Measurements from ENCODE around the gene UBAC1. TPM values are rescaled to one million over a fixed set of nuclear protein-coding genes. Genes with fewer than 3 reads are reported as not detected.

Gene UBAC1
- total and polyA plus RNA-seq, 12 donors = 73.8 to 172 (median 85.5) TPM

DNA sequence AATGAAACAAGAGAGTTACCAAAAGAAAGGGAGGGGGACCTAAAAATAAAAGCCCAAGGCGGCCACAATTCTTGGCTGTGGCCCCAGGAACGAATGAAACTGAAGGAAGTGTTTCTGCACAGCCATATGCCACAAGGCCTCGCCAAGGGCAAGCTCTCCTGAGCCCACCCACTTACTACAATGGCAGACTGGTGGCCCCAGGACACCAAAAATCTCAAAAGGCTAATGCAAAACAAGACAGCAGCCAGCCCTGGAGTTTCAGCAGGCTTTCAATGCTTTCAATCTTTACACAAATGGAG, 57.9 kb downstream of the UBAC1 start:
- peaks cover 0 to 9% (median 0%) of the 10 kb centered on the region in 11 donors for H3K9me3 ChIP-seq
- H3K4me3 ChIP-seq = no peak overlapping the region
- no peak for DNase-seq
- peaks cover 4 to 51% (median 41%) of the 10 kb centered on the region in 9 donors for H3K4me1 ChIP-seq
- intact Hi-C loops (cut with DNase I) = loop anchor here in 3 of 10 donors (5.0 kb wide), 1 partner anchor 36 kb away; no protein-coding TSS in a partner anchor
- no peak for ATAC-seq
- no peak for TF ChIP-seq CTCF (IDR thresholded peaks at IDR 0.05)
- H3K27ac ChIP-seq = peak overlapping the region in 1 of 10 donors; percentile 44
- no peaks in the 10 kb centered on the region for H3K36me3 ChIP-seq
- 31 to 35% methylated on average over 3 of the region's 3 CpGs for WGBS, 2 donors
- H3K27me3 ChIP-seq = no peaks in the 10 kb centered on the region

DNA sequence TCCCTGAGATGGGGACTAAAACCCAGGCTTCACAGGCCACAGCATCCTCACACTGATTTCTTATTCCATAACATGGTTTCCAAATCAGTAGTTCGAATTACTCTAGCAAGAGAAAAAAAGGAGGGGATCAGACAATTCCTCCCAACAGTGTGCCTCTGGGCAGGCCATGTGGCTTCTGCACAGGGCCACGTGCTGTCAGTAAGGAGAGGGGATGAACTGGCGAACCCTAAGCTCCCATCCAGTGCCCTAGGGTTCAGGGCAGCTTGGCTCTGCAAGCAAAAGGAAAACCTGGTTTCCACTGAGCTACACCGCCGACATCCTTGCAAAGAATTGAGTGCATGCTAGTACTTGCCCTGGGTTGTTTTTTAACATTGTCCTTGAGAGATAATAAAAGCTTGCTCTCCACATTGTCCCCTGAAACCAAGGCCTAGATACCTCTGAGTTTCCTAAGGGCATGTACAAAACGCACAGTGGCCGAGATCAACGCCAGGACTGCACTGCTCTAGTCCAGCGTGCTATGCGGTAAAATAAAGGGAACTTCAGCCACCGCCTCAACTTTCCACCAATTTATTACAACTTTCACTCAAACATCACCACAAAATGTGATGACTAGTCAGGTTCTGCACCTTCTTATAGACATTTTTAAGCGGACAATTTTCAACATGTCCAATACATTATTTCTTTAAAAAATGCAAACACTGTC, 58.4 kb downstream of the UBAC1 start:
- ATAC-seq (no peak), DNase-seq (no peak)
- Histone ChIP-seq H3K27me3 (no peaks in the 10 kb centered on the region), H3K36me3 (no peaks in the 10 kb centered on the region), H3K27ac (peak overlapping the region in 1 of 10 donors; percentile 44), H3K4me3 (no peak overlapping the region), H3K9me3 (peaks cover 0 to 11% (median 0%) of the 10 kb centered on the region in 11 donors), H3K4me1 (peaks cover 4 to 48% (median 36%) of the 10 kb centered on the region in 9 donors)
- no peak for TF ChIP-seq CTCF (IDR thresholded peaks at IDR 0.05)
- intact Hi-C loops (cut with DNase I) = loop anchor here in 3 of 10 donors (5.0 kb wide), 1 partner anchor 36 kb away; no protein-coding TSS in a partner anchor
- WGBS, 2 donors = 84% methylated on average over 12 of the region's 12 CpGs

- H3K36me3 ChIP-seq = no peaks in the 10 kb centered on the region
- H3K4me3 ChIP-seq = no peak overlapping the region
- no peak for DNase-seq
- H3K4me1 ChIP-seq = peaks cover 4 to 49% (median 36%) of the 10 kb centered on the region in 9 donors
- intact Hi-C loops (cut with DNase I) = loop anchor here in 3 of 10 donors (5.0 kb wide), 1 partner anchor 35 kb away; no protein-coding TSS in a partner anchor
- no peak for ATAC-seq
- no peak for TF ChIP-seq CTCF (IDR thresholded peaks at IDR 0.05)
- H3K27ac ChIP-seq = no peak overlapping the region
- no peaks in the 10 kb centered on the region for H3K27me3 ChIP-seq
- 83 to 84% methylated on average over 2 of the region's 2 CpGs for WGBS, 2 donors
- H3K9me3 ChIP-seq = peaks cover 0 to 11% (median 0%) of the 10 kb centered on the region in 11 donors
These were observed 59.3 kb downstream of the UBAC1 start for GRCh38 chr9:135901826-135902225.

GRCh38 chr9:135901031-135901758, 60.0 kb downstream of the UBAC1 start:
- intact Hi-C loops (cut with DNase I) = loop anchor here in 3 of 10 donors (5.0 kb wide), 1 partner anchor 34 kb away; no protein-coding TSS in a partner anchor
- H3K36me3 ChIP-seq = no peaks in the 10 kb centered on the region
- H3K27ac ChIP-seq = no peak overlapping the region
- 95 to 96% methylated on average over 9 of the region's 9 CpGs for WGBS, 2 donors
- H3K9me3 ChIP-seq = peaks cover 0 to 11% (median 0%) of the 10 kb centered on the region in 11 donors
- peaks cover 4 to 53% (median 33%) of the 10 kb centered on the region in 9 donors for H3K4me1 ChIP-seq
- H3K4me3 ChIP-seq = no peak overlapping the region
- no peak for DNase-seq
- no peak for ATAC-seq
- no peak for TF ChIP-seq CTCF (IDR thresholded peaks at IDR 0.05)
- no peaks in the 10 kb centered on the region for H3K27me3 ChIP-seq

All from heart right ventricle (tissue), 16 donors.